ENCODE results near the gene ZNF253. TPM values are rescaled to one million over a fixed set of nuclear protein-coding genes. Genes with fewer than 3 reads are reported as not detected.
"Not testable (repeated sequence)": the region's sequence is repeated elsewhere in the genome, so short reads cannot be mapped to it uniquely, and the experiment has no call there.

The ZNF253 gene
- total RNA-seq, 1 donor from 2014 or later = 28.1 TPM

GRCh38 chr19:19823916-19824315, 41.8 kb upstream of the ZNF253 start:
- no peak for TF ChIP-seq CTCF (IDR thresholded peaks at IDR 0.05; ENCODE audit: unreplicated experiment)
- no peaks in the 10 kb centered on the region for H3K27me3 Mint-ChIP-seq (ENCODE audit: low read depth)
- H3K4me1 Mint-ChIP-seq = no peaks in the 10 kb centered on the region
- H3K36me3 Mint-ChIP-seq = peaks cover 46% of the 10 kb centered on the region
- DNase-seq (ENCODE audit: low spot score in 2 of 2, unreplicated experiment in 2 of 2) = no peak
- H3K9me3 Mint-ChIP-seq = peaks cover 50% of the 10 kb centered on the region
- no peak overlapping the region for H3K27ac Mint-ChIP-seq
- H3K4me3 Mint-ChIP-seq = no peak overlapping the region

GRCh38 chr19:19826875-19827274, 38.8 kb upstream of the ZNF253 start:
- no peak for TF ChIP-seq CTCF (IDR thresholded peaks at IDR 0.05; ENCODE audit: unreplicated experiment)
- Mint-ChIP-seq H3K36me3 (peaks cover 44% of the 10 kb centered on the region), H3K27ac (no peak overlapping the region), H3K9me3 (peaks cover 70% of the 10 kb centered on the region), H3K4me3 (no peak overlapping the region), H3K4me1 (no peaks in the 10 kb centered on the region), H3K27me3 (ENCODE audit: low read depth) (no peaks in the 10 kb centered on the region)
- DNase-seq (ENCODE audit: low spot score in 2 of 2, unreplicated experiment in 2 of 2) = no peak

DNA sequence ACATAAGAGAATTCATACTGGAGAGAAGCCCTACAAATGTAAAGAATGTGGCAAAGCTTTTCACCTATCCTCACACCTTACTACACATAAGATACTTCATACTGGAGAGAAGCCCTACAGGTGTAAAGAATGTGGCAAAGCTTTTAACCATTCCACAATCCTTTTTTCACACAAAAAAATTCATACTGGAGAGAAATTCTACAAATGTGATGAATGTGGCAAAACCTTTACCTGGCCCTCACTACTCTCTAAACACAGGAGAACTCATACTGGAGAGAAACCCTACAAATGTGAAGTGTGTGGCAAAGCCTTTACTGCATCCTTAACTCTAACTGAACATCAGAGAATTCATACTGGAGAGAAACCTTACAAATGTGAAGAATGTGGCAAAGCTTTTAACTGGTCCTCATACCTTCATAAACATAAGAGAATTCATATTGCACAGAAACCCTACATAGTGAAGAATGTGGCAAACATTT, 30.1 kb upstream of the ZNF253 start:
- H3K27me3 Mint-ChIP-seq (ENCODE audit: low read depth) = no peaks in the 10 kb centered on the region
- H3K9me3 Mint-ChIP-seq = peaks cover 37% of the 10 kb centered on the region
- no peak overlapping the region for H3K27ac Mint-ChIP-seq
- peaks cover 36% of the 10 kb centered on the region for H3K36me3 Mint-ChIP-seq
- DNase-seq (ENCODE audit: low spot score in 2 of 2, unreplicated experiment in 2 of 2) = no peak
- no peak for TF ChIP-seq CTCF (IDR thresholded peaks at IDR 0.05; ENCODE audit: unreplicated experiment)
- no peak overlapping the region for H3K4me3 Mint-ChIP-seq
- H3K4me1 Mint-ChIP-seq = no peaks in the 10 kb centered on the region

DNA sequence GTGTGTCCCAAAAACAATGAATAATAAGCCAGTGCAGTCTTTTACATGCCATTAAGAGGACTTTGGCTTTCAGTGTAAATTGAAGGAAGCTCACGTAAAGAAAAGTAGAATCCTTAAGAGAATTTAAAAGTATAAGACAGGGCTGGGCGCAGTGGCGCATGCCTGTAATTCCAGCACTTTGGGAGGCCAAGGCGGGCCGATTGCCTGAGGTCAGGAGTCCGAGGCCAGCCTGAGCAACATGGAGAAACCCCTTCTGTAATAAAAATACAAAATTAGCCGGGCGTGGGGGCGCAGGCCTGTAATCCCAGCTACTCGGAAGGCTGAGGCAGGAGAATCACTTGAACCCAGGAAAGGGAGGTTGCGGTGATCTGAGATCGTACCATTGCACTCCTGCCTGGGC, 17.9 kb upstream of the ZNF253 start:
- no peak overlapping the region for H3K4me3 Mint-ChIP-seq
- no peaks in the 10 kb centered on the region for H3K4me1 Mint-ChIP-seq
- no peak for TF ChIP-seq CTCF (IDR thresholded peaks at IDR 0.05; ENCODE audit: unreplicated experiment)
- no peak for DNase-seq (ENCODE audit: low spot score in 2 of 2, unreplicated experiment in 2 of 2)
- H3K27me3 Mint-ChIP-seq (ENCODE audit: low read depth) = no peaks in the 10 kb centered on the region
- H3K36me3 Mint-ChIP-seq = peaks cover 12% of the 10 kb centered on the region
- H3K9me3 Mint-ChIP-seq = peaks cover 18% of the 10 kb centered on the region
- no peak overlapping the region for H3K27ac Mint-ChIP-seq

- no peaks in the 10 kb centered on the region for H3K4me1 Mint-ChIP-seq
- no peak overlapping the region for H3K4me3 Mint-ChIP-seq
- no peak overlapping the region for H3K27ac Mint-ChIP-seq
- DNase-seq (ENCODE audit: low spot score in 2 of 2, unreplicated experiment in 2 of 2) = no peak
- no peak for TF ChIP-seq CTCF (IDR thresholded peaks at IDR 0.05; ENCODE audit: unreplicated experiment)
- H3K9me3 Mint-ChIP-seq = peaks cover 14% of the 10 kb centered on the region
- no peaks in the 10 kb centered on the region for H3K27me3 Mint-ChIP-seq (ENCODE audit: low read depth)
- H3K36me3 Mint-ChIP-seq = peaks cover 5% of the 10 kb centered on the region
Measured at GRCh38 chr19:19849056-19849455, 16.6 kb upstream of the ZNF253 start.

GRCh38 chr19:19851740-19852139, 13.9 kb upstream of the ZNF253 start:
- H3K4me1 Mint-ChIP-seq; H3K4me3 Mint-ChIP-seq; H3K27me3 Mint-ChIP-seq (ENCODE audit: low read depth); H3K36me3 Mint-ChIP-seq; DNase-seq (ENCODE audit: low spot score in 2 of 2, unreplicated experiment in 2 of 2); H3K9me3 Mint-ChIP-seq; H3K27ac Mint-ChIP-seq: not testable (repeated sequence)
